Cortex of kidney (tissue), 1 donor: ENCODE measurements around the gene KCNAB1.

Experiments
- DNase-seq: peaks from one replicate; lab custom pipeline; 2025; lab: John Stamatoyannopoulos, UW

The KCNAB1 gene

GRCh38 chr3:156495816-156496215, 375.4 kb downstream of the KCNAB1 start:
- no peak for DNase-seq

- no peak for DNase-seq
These were observed 376.9 kb downstream of the KCNAB1 start for GRCh38 chr3:156497326-156497725.

GRCh38 chr3:156498307-156498706, 377.9 kb downstream of the KCNAB1 start:
- DNase-seq = no peak

- DNase-seq = no peak
These were observed 386.9 kb downstream of the KCNAB1 start for GRCh38 chr3:156507285-156507684.

- no peak for DNase-seq
These were observed 389.1 kb downstream of the KCNAB1 start for GRCh38 chr3:156509189-156510174.

GRCh38 chr3:156511987-156512677, 391.8 kb downstream of the KCNAB1 start:
- DNase-seq = no peak

GRCh38 chr3:156513619-156514018, 393.2 kb downstream of the KCNAB1 start:
- no peak for DNase-seq

GRCh38 chr3:156516284-156516683, 395.9 kb downstream of the KCNAB1 start:
- no peak for DNase-seq

- DNase-seq = no peak
These were observed 396.6 kb downstream of the KCNAB1 start for GRCh38 chr3:156516961-156517360.

- DNase-seq = no peak
These were observed 398.3 kb downstream of the KCNAB1 start for GRCh38 chr3:156518726-156519125.

GRCh38 chr3:156519758-156520162, 399.4 kb downstream of the KCNAB1 start:
- DNase-seq = no peak

- no peak for DNase-seq
These were observed 402.3 kb downstream of the KCNAB1 start for GRCh38 chr3:156522673-156523072.

- no peak for DNase-seq
These were observed 405.4 kb downstream of the KCNAB1 start for GRCh38 chr3:156525808-156526207.

- DNase-seq = no peak
These were observed 406.7 kb downstream of the KCNAB1 start for GRCh38 chr3:156527060-156527459.

- no peak for DNase-seq
These were observed 410.6 kb downstream of the KCNAB1 start for GRCh38 chr3:156530980-156531379.

- no peak for DNase-seq
These were observed 412.4 kb downstream of the KCNAB1 start for GRCh38 chr3:156532730-156533129.

- DNase-seq = no peak
These were observed 412.8 kb downstream of the KCNAB1 start for GRCh38 chr3:156533205-156533604.

GRCh38 chr3:156535162-156535627, 414.8 kb downstream of the KCNAB1 start:
- DNase-seq = no peak

GRCh38 chr3:156535798-156536197, 415.4 kb downstream of the KCNAB1 start:
- DNase-seq = no peak

GRCh38 chr3:156536524-156537316, 416.3 kb downstream of the KCNAB1 start:
- DNase-seq = no peak

- DNase-seq = no peak
These were observed 418.7 kb downstream of the KCNAB1 start for GRCh38 chr3:156539051-156539450.

GRCh38 chr3:156539802-156540201, 419.4 kb downstream of the KCNAB1 start:
- no peak for DNase-seq
